VCaP (cell line): Measurements from ENCODE around the gene GRAMD2A.

Experiments
- H3K27ac ChIP-seq: fragments of 450-650 bp; 2 replicates; pipeline ENCODE4 v1.5.1; 2017
- CTCF ChIP-seq: fragments of 450-650 bp; conservative IDR thresholded peaks from 2 replicates; pipeline ENCODE4 v1.5.1; 2017; ENCODE audit warnings: mild to moderate bottlenecking, moderate library complexity

The GRAMD2A gene

GRCh38 chr15:72127724-72128322 is 69.8 kb downstream of the GRAMD2A start:
- TF ChIP-seq CTCF = no peak

GRCh38 chr15:72124218-72124617 is 73.4 kb downstream of the GRAMD2A start:
- no peak overlapping the region for H3K27ac ChIP-seq
- TF ChIP-seq CTCF = no peak

More at GRCh38 chr15:72127724-72128322, 69.8 kb downstream of the GRAMD2A start:
- no peak overlapping the region for H3K27ac ChIP-seq

GRCh38 chr15:72118017-72118978 is 79.3 kb downstream of the GRAMD2A start, which contains the start of the genes MYO9A and SENP8:
MYO9A (minus strand) TSS chr15:72118150; CDS start chr15:72046563, 71,587 bp downstream.
SENP8 (plus strand) TSS chr15:72118403; CDS start chr15:72139624, 21,221 bp downstream.
- TF ChIP-seq CTCF = peak; percentile 26; the same call in 1 of the 2 replicates
- H3K27ac ChIP-seq = peak within 1 kb of the TSS; percentile 91

- no peak for TF ChIP-seq CTCF
- H3K27ac ChIP-seq = peak overlapping the region; percentile 91
Measured at GRCh38 chr15:72117486-72118016, 80.0 kb downstream of the GRAMD2A start.

- peak overlapping the region; percentile 91 for H3K27ac ChIP-seq
- no peak for TF ChIP-seq CTCF
Measured at GRCh38 chr15:72116731-72117485, 80.7 kb downstream of the GRAMD2A start.

GRCh38 chr15:72113347-72114031 is 84.1 kb downstream of the GRAMD2A start:
- TF ChIP-seq CTCF = no peak
- H3K27ac ChIP-seq = no peak overlapping the region
